PFSK-1 (cell line): Measurements from ENCODE around the gene LORICRIN.

ENCODE experiments used
- FOXP2 ChIP-seq: optimal IDR thresholded peaks from 2 replicates; pipeline ENCODE3; 2011; ENCODE audit warnings: borderline replicate concordance, control low read depth, inconsistent platforms; ENCODE audit not compliant: insufficient read depth; ENCODE audit errors: extremely low read length, extremely low read depth
- POLR2AphosphoS5 ChIP-seq: IDR thresholded peaks from 2 replicates; pipeline ENCODE4 v1.6.1; 2012; ENCODE audit warnings: low read depth, mild to moderate bottlenecking, control low read depth, low read length, moderate library complexity

DNA sequence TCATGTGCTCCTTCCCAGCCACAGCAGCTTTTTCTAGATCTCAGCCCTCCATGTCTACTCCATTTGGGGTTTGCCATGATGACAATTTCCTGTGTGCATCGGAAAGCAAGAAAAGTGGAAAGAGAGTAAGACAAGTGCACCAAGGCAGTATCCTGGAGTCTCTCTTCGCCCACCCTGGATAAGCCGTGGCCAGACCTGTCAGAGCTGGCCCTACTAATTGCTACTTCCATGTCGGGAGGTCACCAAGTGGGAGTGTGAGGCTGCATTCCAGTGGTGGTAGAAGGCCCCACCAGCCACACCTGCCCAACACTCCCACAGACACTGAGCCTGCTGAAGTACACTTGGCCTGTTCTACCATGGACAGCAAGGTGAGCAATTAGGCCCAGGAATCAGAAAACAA lies 14.0 kb upstream of the LORICRIN start:
- TF ChIP-seq POLR2AphosphoS5, result no peak
- no peak for TF ChIP-seq FOXP2
